Neuronal stem cell (in vitro differentiated cells): ENCODE data around the gene KRTAP10-2.
"Not testable (repeated sequence)": the region's sequence is repeated elsewhere in the genome, so short reads cannot be mapped to it uniquely, and the experiment has no call there.

Experiments
- DNase-seq: peaks from one replicate; pipeline ENCODE4 v3.0.0-alpha.2; 2013; ENCODE audit warnings: low spot score
- H2AFZ ChIP-seq: one replicate; pipeline ENCODE4 v1.6.1; 2013; ENCODE audit warnings: mild to moderate bottlenecking, low read length, inconsistent platforms
- H2AK5ac ChIP-seq: 2 replicates; pipeline ENCODE4 v1.6.1; 2013; ENCODE audit warnings: low read depth, mild to moderate bottlenecking, inconsistent platforms, low read length, moderate library complexity, mixed read lengths
- H2BK120ac ChIP-seq: 2 replicates; pipeline ENCODE4 v1.6.1; 2013; ENCODE audit warnings: low read depth, mild to moderate bottlenecking, inconsistent platforms, low read length, moderate library complexity, mixed read lengths
- H2BK12ac ChIP-seq: one replicate; pipeline ENCODE4 v1.6.1; 2013; ENCODE audit warnings: low read length, inconsistent platforms
- H2BK15ac ChIP-seq: 2 replicates; pipeline ENCODE4 v1.6.1; 2013; ENCODE audit warnings: mild to moderate bottlenecking, low read length, inconsistent platforms, mixed read lengths
- H2BK5ac ChIP-seq: one replicate; pipeline ENCODE4 v1.6.1; 2013; ENCODE audit warnings: inconsistent platforms, mild to moderate bottlenecking, low read length, moderate library complexity
- H3K14ac ChIP-seq: one replicate; pipeline ENCODE4 v1.6.1; 2013; ENCODE audit warnings: low read length, inconsistent platforms
- H3K18ac ChIP-seq: 2 replicates; pipeline ENCODE4 v1.6.1; 2013; ENCODE audit warnings: low read length, inconsistent platforms
- H3K23ac ChIP-seq: 2 replicates; pipeline ENCODE4 v1.6.1; 2013; ENCODE audit warnings: low read depth, mild to moderate bottlenecking, mixed read lengths, low read length, inconsistent platforms; ENCODE audit not compliant: poor library complexity
- H3K27ac ChIP-seq: replicated peaks from 3 replicates; pipeline ENCODE4 v1.5.1; 2013; ENCODE audit warnings: low read length, inconsistent platforms
- H3K27me3 ChIP-seq, 3 experiments: 2 replicates each; pipeline ENCODE4 v1.6.1; 2013; ENCODE audit warnings: low read length in 3 of 3, mild to moderate bottlenecking in 2 of 3, inconsistent platforms in 1 of 3, low read depth in 1 of 3, mixed read lengths in 1 of 3, moderate library complexity in 1 of 3; ENCODE audit not compliant: control insufficient read depth in 3 of 3, insufficient read depth in 3 of 3
- H3K36me3 ChIP-seq, 2 donors: replicated peaks in 1 of 2; 2 replicates each; pipeline ENCODE4 v1.6.1; 2013; ENCODE audit warnings: low read length in 2 of 2; ENCODE audit not compliant: control insufficient read depth in 2 of 2, insufficient read depth in 2 of 2
- H3K4ac ChIP-seq: 2 replicates; pipeline ENCODE4 v1.6.1; 2013; ENCODE audit warnings: inconsistent platforms, mild to moderate bottlenecking, low read length, moderate library complexity
- H3K4me1 ChIP-seq, 2 donors: 1 replicate in 1 of 2; 2 replicates in 1 of 2; pipeline ENCODE4 v1.6.1; 2013; ENCODE audit warnings: low read length in 2 of 2, low read depth in 1 of 2; ENCODE audit not compliant: control insufficient read depth in 2 of 2, insufficient read depth in 1 of 2
- H3K4me2 ChIP-seq: one replicate; pipeline ENCODE4 v1.6.1; 2013; ENCODE audit warnings: mild to moderate bottlenecking, low read length, inconsistent platforms; ENCODE audit not compliant: insufficient read depth, poor library complexity, severe bottlenecking
- H3K4me3 ChIP-seq, 2 donors: 2 replicates each; pipeline ENCODE4 v1.5.1; 2013; ENCODE audit warnings: low read length in 2 of 2, mild to moderate bottlenecking in 2 of 2, inconsistent platforms in 1 of 2, moderate library complexity in 1 of 2
- H3K79me1 ChIP-seq: one replicate; pipeline ENCODE4 v1.6.1; 2013; ENCODE audit warnings: low read depth, mild to moderate bottlenecking, inconsistent platforms, low read length, moderate library complexity
- H3K9ac ChIP-seq: one replicate; pipeline ENCODE4 v1.6.1; 2013; ENCODE audit warnings: mild to moderate bottlenecking, low read depth, low read length, inconsistent platforms; ENCODE audit not compliant: poor library complexity
- H3K9me3 ChIP-seq, 2 donors: replicated peaks in 1 of 2; 2 replicates each; pipeline versions ENCODE3 to v1.6.1; 2013; ENCODE audit warnings: low read length in 2 of 2, mild to moderate bottlenecking in 2 of 2, inconsistent platforms in 1 of 2, low read depth in 1 of 2, mixed read lengths in 1 of 2, moderate library complexity in 1 of 2; ENCODE audit not compliant: control insufficient read depth in 2 of 2, insufficient read depth in 1 of 2
- H4K8ac ChIP-seq: one replicate; pipeline ENCODE4 v1.6.1; 2013; ENCODE audit warnings: low read depth, mild to moderate bottlenecking, inconsistent platforms, low read length, moderate library complexity
- H4K91ac ChIP-seq: one replicate; pipeline ENCODE4 v1.6.1; 2013; ENCODE audit warnings: low read length, low read depth, mild to moderate bottlenecking, inconsistent platforms; ENCODE audit not compliant: poor library complexity
- WGBS, 2 donors: extraction: QIAGEN DNeasy Blood & Tissue Kit; methylation state at CpG; one replicate each; pipeline ENCODE4 v1.1.7; 2013; ENCODE audit warnings: missing lambda C conversion rate in 2 of 2, mixed read lengths in 1 of 2; ENCODE audit not compliant: insufficient read length in 2 of 2, insufficient replicate concordance in 1 of 2; ENCODE audit errors: extremely low coverage in 2 of 2; 5-methylcytosine and 5-hydroxymethylcytosine counted together

The KRTAP10-2 gene

DNA sequence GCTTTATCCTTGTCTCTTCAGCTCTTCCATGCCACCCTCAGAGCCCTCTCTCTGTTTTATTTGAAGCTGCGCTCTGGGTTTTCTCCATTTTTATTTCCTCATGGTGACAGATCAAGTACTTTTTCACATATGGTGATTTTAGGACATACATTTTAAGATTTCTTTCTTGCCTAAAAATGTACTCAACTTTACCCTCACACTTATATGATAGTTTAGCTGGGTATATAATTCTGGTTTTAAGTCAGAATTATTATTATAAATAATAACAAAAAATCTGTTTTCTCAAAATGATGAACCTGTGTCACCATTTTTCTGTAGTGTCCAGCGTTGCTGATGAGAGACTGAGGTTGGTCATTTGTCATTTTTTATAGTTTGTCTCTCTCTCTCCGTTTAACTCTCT is 29.9 kb upstream of the KRTAP10-2 start:
- no CpG with 5 or more reads among the region's 3 CpGs for WGBS, 2 donors
- no peak overlapping the region for H2BK120ac ChIP-seq

DNA sequence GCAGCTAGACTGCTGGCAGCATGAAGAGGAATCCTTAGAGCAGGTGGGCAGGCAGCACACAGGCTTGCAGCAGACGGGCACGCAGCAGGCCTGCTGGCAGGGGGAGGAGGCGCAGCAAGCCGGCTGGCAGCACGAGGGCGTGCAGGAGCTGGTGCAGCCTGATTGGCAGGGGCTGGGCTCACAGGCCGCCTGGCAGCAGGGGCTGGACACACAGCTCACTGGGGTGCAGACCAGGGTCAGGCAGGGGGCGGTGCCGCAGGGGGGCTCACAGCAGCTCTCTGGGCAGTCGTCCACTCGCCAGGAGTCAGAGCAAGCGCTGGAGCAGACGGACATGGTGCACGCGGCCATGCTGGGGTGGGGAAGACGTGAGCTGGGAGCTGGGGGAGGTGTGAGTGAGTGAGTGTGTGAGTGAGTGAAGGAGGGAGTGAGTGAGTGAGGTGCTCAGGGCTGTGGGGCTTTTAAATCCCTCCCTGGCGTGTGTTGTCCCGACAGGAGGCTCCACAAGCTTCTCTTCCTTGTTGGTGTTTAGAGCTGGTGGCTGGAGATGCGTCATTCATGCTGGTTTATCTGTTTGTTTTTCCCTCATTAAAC is 29.0 kb upstream of the KRTAP10-2 start, which contains the start of gene KRTAP10-5:
Gene KRTAP10-5, minus strand, starts transcription at position 374 of the 591 bp plus-strand sequence. Its CDS starts 26 bp downstream, at position 348.
- peak within 1 kb of the TSS; percentile 51 for H3K14ac ChIP-seq
- not testable (repeated sequence) for H3K9ac ChIP-seq, H3K27ac ChIP-seq, H3K27me3 ChIP-seq, H3K4me2 ChIP-seq, H2AFZ ChIP-seq, H3K36me3 ChIP-seq, H4K8ac ChIP-seq, H2BK120ac ChIP-seq, H3K4me1 ChIP-seq, H3K4me3 ChIP-seq, H3K79me1 ChIP-seq, H2BK5ac ChIP-seq, H4K91ac ChIP-seq, DNase-seq
- no CpG with 5 or more reads among the region's 19 CpGs for WGBS, 2 donors
- H2BK15ac ChIP-seq = peak within 1 kb of the TSS; percentile 52
- H3K9me3 ChIP-seq = peaks cover 9 to 11% of the 10 kb centered on the region in 2 donors
- peak within 1 kb of the TSS; percentile 35 for H2BK12ac ChIP-seq
- peak within 1 kb of the TSS; percentile 61 for H3K18ac ChIP-seq
- peak within 1 kb of the TSS; percentile 18 for H3K4ac ChIP-seq
- peak within 1 kb of the TSS; percentile 89 for H2AK5ac ChIP-seq
- H3K23ac ChIP-seq = peak within 1 kb of the TSS; percentile 70

More for the DNA sequence above, 29.9 kb upstream of the KRTAP10-2 start:
- H3K27me3 ChIP-seq = peaks cover 0 to 6% (median 0%) of the 10 kb centered on the region in 3 experiments
- H2AK5ac ChIP-seq = no peak overlapping the region
- H2AFZ ChIP-seq = no peak overlapping the region
- H3K4me2 ChIP-seq = no peak overlapping the region
- H2BK15ac ChIP-seq = no peak overlapping the region
- no peak overlapping the region for H3K9ac ChIP-seq
- H3K23ac ChIP-seq = no peak overlapping the region
- no peaks in the 10 kb centered on the region for H3K36me3 ChIP-seq
- no peaks in the 10 kb centered on the region for H3K4me1 ChIP-seq
- no peak overlapping the region for H3K4ac ChIP-seq
- H3K4me3 ChIP-seq = no peak overlapping the region
- H3K18ac ChIP-seq = no peak overlapping the region
- H3K14ac ChIP-seq = no peak overlapping the region
- DNase-seq = no peak
- H3K27ac ChIP-seq = no peak overlapping the region
- no peak overlapping the region for H2BK12ac ChIP-seq
- no peak overlapping the region for H4K91ac ChIP-seq
- H4K8ac ChIP-seq = no peak overlapping the region
- no peaks in the 10 kb centered on the region for H3K79me1 ChIP-seq
- peaks cover 9 to 10% of the 10 kb centered on the region in 2 donors for H3K9me3 ChIP-seq
- no peak overlapping the region for H2BK5ac ChIP-seq

DNA sequence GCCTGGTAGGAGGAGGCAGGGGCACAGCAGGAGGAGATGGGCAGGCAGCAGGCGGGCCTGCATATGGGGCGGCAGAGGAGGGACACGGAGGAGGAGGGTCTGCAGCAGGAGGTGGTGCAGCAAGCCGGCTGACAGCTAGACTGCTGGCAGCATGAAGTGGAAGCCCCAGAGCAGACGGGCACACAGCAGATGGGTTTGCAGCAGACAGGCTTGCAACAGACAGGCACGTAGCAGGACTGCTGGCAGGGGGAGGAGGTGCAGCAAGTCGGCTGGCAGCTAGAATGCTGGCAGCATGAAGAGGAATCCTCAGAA is 28.5 kb upstream of the KRTAP10-2 start:
- Histone ChIP-seq H3K4me1 (peaks cover 0 to 2% of the 10 kb centered on the region in 2 donors), H3K27ac (no peak overlapping the region), H2AFZ (no peak overlapping the region), H3K23ac (peak overlapping the region; percentile 70), H2BK120ac (no peak overlapping the region), H2BK12ac (peak overlapping the region; percentile 35), H3K4me2 (no peak overlapping the region), H2BK15ac (peak overlapping the region; percentile 52), H4K91ac (no peak overlapping the region), H3K9me3 (peaks cover 9 to 11% of the 10 kb centered on the region in 2 donors), H3K14ac (peak overlapping the region; percentile 51), H3K27me3 (peaks cover 0 to 4% (median 0%) of the 10 kb centered on the region in 3 experiments), H2BK5ac (no peak overlapping the region), H3K4me3 (no peak overlapping the region), H3K79me1 (no peaks in the 10 kb centered on the region), H3K4ac (peak overlapping the region; percentile 18), H2AK5ac (peak overlapping the region; percentile 89), H3K9ac (no peak overlapping the region), H3K36me3 (no peaks in the 10 kb centered on the region), H3K18ac (peak overlapping the region; percentile 31), H4K8ac (no peak overlapping the region)
- DNase-seq = no peak
- no CpG with 5 or more reads among the region's 7 CpGs for WGBS, 2 donors

DNA sequence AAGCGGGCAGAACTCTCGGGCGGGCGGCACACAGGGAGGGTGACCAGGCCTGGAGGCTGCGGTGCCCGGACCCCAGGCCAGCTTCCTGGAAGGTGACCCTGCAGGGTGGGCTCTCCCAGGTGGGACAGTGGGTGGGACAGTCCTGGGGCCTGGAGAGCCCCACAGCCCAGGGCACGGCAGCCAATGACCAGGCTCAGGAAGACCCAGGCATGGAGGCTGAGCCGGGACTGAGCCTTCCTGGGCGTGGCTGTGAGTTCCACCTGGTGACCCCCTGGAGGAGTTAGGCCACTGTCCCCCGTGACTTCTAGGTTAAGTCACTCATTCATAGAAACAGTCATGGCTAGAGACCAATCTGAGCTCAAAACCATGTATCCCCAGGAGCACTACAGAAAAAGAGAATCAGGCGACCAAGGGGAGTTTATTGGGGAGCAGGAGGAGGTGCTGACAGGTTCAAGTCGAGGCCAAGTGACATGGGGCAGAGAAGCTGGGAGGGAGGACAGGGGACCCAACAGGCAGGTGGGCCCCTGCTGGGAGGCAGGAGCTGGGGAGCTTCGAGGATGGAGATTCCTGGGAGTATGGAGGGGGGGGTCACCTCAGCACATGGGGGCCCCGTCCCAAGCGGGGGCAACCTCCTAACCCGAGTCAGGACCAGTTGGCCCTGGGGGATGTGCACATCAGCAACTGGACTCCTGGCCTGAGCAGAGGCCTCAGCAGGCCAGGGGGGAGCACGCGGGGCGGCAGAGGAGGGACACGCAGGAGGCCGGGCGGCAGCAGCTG is 27.9 kb upstream of the KRTAP10-2 start:
- Histone ChIP-seq H3K4me2 (no peak overlapping the region), H3K9me3 (peaks cover 9 to 11% of the 10 kb centered on the region in 2 donors), H3K79me1 (no peaks in the 10 kb centered on the region), H3K4me1 (peaks cover 0 to 5% of the 10 kb centered on the region in 2 donors), H2BK120ac (no peak overlapping the region), H2BK12ac (peak overlapping the region; percentile 35), H2AK5ac (peak overlapping the region; percentile 89), H3K18ac (peak overlapping the region; percentile 31), H4K91ac (no peak overlapping the region), H3K23ac (no peak overlapping the region), H2BK5ac (no peak overlapping the region), H3K27ac (no peak overlapping the region), H3K27me3 (peaks cover 0 to 3% (median 0%) of the 10 kb centered on the region in 3 experiments), H3K4me3 (no peak overlapping the region), H2AFZ (no peak overlapping the region), H3K9ac (no peak overlapping the region), H3K14ac (peak overlapping the region; percentile 56), H3K4ac (peak overlapping the region; percentile 18), H3K36me3 (no peaks in the 10 kb centered on the region), H2BK15ac (peak overlapping the region; percentile 52), H4K8ac (no peak overlapping the region)
- DNase-seq = no peak
- no CpG with 5 or more reads among the region's 22 CpGs for WGBS, 2 donors
